Adrenal gland (tissue), 12 donors: ENCODE measurements around the gene AOX1. TPM values are rescaled to one million over a fixed set of nuclear protein-coding genes. Genes with fewer than 3 reads are reported as not detected.

Experiments used
- DNase-seq, 7 donors: peaks; one replicate each; pipeline ENCODE4 v3.0.0-alpha.2; 2019 to 2020
- H3K27ac ChIP-seq, 5 donors: fragments of 200-600 bp; sonication (generic) in 4 of 5; 1 replicate in 3 of 5; 2 replicates in 2 of 5; pipeline versions ENCODE4 v1.5.1 to v1.8.0; 2016 to 2020; ENCODE audit warnings: mild to moderate bottlenecking in 1 of 5
- H3K27me3 ChIP-seq: fragments of 200-600 bp; 2 replicates; pipeline ENCODE4 v1.8.0; 2021
- H3K36me3 ChIP-seq, 2 donors: fragments of 200-600 bp; replicated peaks in 1 of 2; 1 replicate in 1 of 2; 2 replicates in 1 of 2; pipeline versions ENCODE4 v1.5.1 to v1.8.0; 2018 to 2022
- H3K4me1 ChIP-seq, 2 donors: fragments of 200-600 bp; replicated peaks in 1 of 2; 1 replicate in 1 of 2; 2 replicates in 1 of 2; pipeline versions ENCODE4 v1.5.1 to v1.8.0; 2018 to 2021
- H3K4me3 ChIP-seq, 4 donors: fragments of 200-600 bp; sonication (generic) in 3 of 4; one replicate each; pipeline ENCODE4 v1.5.1; 2016 to 2018
- H3K9me3 ChIP-seq, 3 donors: fragments of 200-600 bp; sonication (generic) in 1 of 3; replicated peaks in 1 of 3; 1 replicate in 2 of 3; 2 replicates in 1 of 3; pipeline versions ENCODE4 v1.5.1 to v1.8.0; 2016 to 2021
- POLR2A ChIP-seq, 2 donors: fragments of 450-650 bp; IDR thresholded peaks; one replicate each; pipeline ENCODE4 v1.6.1; 2017; ENCODE audit warnings: antibody characterized with exemption in 2 of 2, mild to moderate bottlenecking in 2 of 2, moderate library complexity in 1 of 2
- WGBS, 4 donors: extraction: QIAGEN DNeasy Blood & Tissue Kit in 2 of 4; methylation state at CpG; one replicate each; pipeline versions ENCODE4 v1.1.5 to v1.1.7; 2013 to 2017; 5-methylcytosine and 5-hydroxymethylcytosine counted together
- intact Hi-C, 2 donors: fragments of 100-400 bp; cut with DNase I; formaldehyde crosslinking; loops; one replicate each; pipeline versions ENCODE4 v1.14.1 to v1.15.0; 2022 to 2023
- polyA plus RNA-seq, 3 donors: library from polyadenylated mRNA; stranded (reverse); fragments of 200-250 nt in 2 of 3; fragments of 350-450 nt in 1 of 3; fragmentation: Illumina TruSeq in 1 of 3; extraction: RNeasy Lipid Tissue Mini Kit (QIAGEN cat#74804) in 1 of 3; gene quantifications; one replicate each; pipeline ENCODE4 v1.2.3, GENCODE V29; 2013 to 2014
- total RNA-seq, 9 donors: library from RNA; depleted of rRNA in 4 of 9; stranded (reverse); fragments of >200 nt in 4 of 9; fragments of 120-200 nt in 1 of 9; fragmentation: NEBNext Ultra II Directional in 1 of 9; extraction: Animal tissue kit (Norgen Biotek cat#: 25700) in 1 of 9; gene quantifications; one replicate each; pipeline versions ENCODE4 v1.1.0 to v1.2.4, GENCODE V29; 2013 to 2023
- TF ChIP-seq, protein P1 (sequence below), 6 experiments: fragments of 450-650 bp in 4 of 6; fragments of 200-600 bp in 2 of 6; sonication (generic) in 1 of 6; IDR thresholded peaks; 1 replicate in 5 of 6; 2 replicates in 1 of 6; pipeline versions ENCODE4 v1.5.1 to v1.8.0; 2016 to 2021; ENCODE audit warnings: antibody characterized with exemption in 6 of 6, mild to moderate bottlenecking in 2 of 6, moderate library complexity in 1 of 6
- donor health status: healthy with polysubstance abuse.
- donor health status: Bipolar disorder and iron deficiency.
- donor health status: DM: yes; HTN: yes; CAD: no.
- donor health status: DM: no; HTN: no; CAD: no.
- donor health status: DM: no; HTN: no; CAD: no.
- donor health status: DM: yes; HTN: yes; CAD: no.

AOX1 gene
- total and polyA plus RNA-seq, 12 donors = 101 to 1,121 (median 681) TPM

GRCh38 chr2:200600549-200601225 lies 14.9 kb downstream of the AOX1 start:
- 45 to 56% (median 49%) methylated on average over 7 of the region's 7 CpGs for WGBS, 4 donors
- no peaks in the 10 kb centered on the region for H3K9me3 ChIP-seq
- peaks cover 0 to 93% of the 10 kb centered on the region in 2 donors for H3K36me3 ChIP-seq
- H3K27ac ChIP-seq = peak overlapping the region in 4 of 5 donors; percentile 41 to 72 (median 57)
- intact Hi-C loops = no loop called here
- no peaks in the 10 kb centered on the region for H3K27me3 ChIP-seq
- no peak for TF ChIP-seq POLR2A (IDR thresholded peaks at IDR 0.05)
- TF ChIP-seq, protein P1, sequence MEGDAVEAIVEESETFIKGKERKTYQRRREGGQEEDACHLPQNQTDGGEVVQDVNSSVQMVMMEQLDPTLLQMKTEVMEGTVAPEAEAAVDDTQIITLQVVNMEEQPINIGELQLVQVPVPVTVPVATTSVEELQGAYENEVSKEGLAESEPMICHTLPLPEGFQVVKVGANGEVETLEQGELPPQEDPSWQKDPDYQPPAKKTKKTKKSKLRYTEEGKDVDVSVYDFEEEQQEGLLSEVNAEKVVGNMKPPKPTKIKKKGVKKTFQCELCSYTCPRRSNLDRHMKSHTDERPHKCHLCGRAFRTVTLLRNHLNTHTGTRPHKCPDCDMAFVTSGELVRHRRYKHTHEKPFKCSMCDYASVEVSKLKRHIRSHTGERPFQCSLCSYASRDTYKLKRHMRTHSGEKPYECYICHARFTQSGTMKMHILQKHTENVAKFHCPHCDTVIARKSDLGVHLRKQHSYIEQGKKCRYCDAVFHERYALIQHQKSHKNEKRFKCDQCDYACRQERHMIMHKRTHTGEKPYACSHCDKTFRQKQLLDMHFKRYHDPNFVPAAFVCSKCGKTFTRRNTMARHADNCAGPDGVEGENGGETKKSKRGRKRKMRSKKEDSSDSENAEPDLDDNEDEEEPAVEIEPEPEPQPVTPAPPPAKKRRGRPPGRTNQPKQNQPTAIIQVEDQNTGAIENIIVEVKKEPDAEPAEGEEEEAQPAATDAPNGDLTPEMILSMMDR (IDR thresholded peaks at IDR 0.05) = no peak
- DNase-seq = no peak
- no peak overlapping the region for H3K4me3 ChIP-seq
- H3K4me1 ChIP-seq = peaks cover 9 to 35% of the 10 kb centered on the region in 2 donors

GRCh38 chr2:200602584-200602983 lies 16.8 kb downstream of the AOX1 start:
- no peak overlapping the region for H3K4me3 ChIP-seq
- H3K36me3 ChIP-seq = peaks cover 0 to 93% of the 10 kb centered on the region in 2 donors
- TF ChIP-seq, protein P1 (IDR thresholded peaks at IDR 0.05) = no peak
- no peak for TF ChIP-seq POLR2A (IDR thresholded peaks at IDR 0.05)
- no peaks in the 10 kb centered on the region for H3K9me3 ChIP-seq
- DNase-seq = no peak
- intact Hi-C loops = no loop called here
- peaks cover 9 to 35% of the 10 kb centered on the region in 2 donors for H3K4me1 ChIP-seq
- WGBS, 4 donors = 92 to 98% (median 95%) methylated on average over 1 to 4 of the region's 4 CpGs
- H3K27me3 ChIP-seq = no peaks in the 10 kb centered on the region
- H3K27ac ChIP-seq = peak overlapping the region in 2 of 5 donors; percentile 11 to 25

GRCh38 chr2:200603972-200604371 lies 18.2 kb downstream of the AOX1 start:
- TF ChIP-seq POLR2A (IDR thresholded peaks at IDR 0.05) = no peak
- TF ChIP-seq, protein P1 (IDR thresholded peaks at IDR 0.05) = no peak
- 62 to 71% (median 70%) methylated on average over 3 of the region's 3 CpGs for WGBS, 4 donors
- H3K9me3 ChIP-seq = no peaks in the 10 kb centered on the region
- intact Hi-C loops = no loop called here
- DNase-seq = no peak
- H3K27ac ChIP-seq = peak overlapping the region; percentile 5 to 74 (median 38)
- peaks cover 9 to 41% of the 10 kb centered on the region in 2 donors for H3K4me1 ChIP-seq
- no peaks in the 10 kb centered on the region for H3K27me3 ChIP-seq
- no peak overlapping the region for H3K4me3 ChIP-seq
- peaks cover 0 to 92% of the 10 kb centered on the region in 2 donors for H3K36me3 ChIP-seq

GRCh38 chr2:200604571-200605255 lies 18.9 kb downstream of the AOX1 start:
- Histone ChIP-seq H3K4me1 (peaks cover 9 to 45% of the 10 kb centered on the region in 2 donors), H3K4me3 (no peak overlapping the region), H3K27ac (peak overlapping the region in 3 of 5 donors; percentile 14 to 74 (median 65)), H3K9me3 (no peaks in the 10 kb centered on the region), H3K27me3 (no peaks in the 10 kb centered on the region), H3K36me3 (peaks cover 0 to 92% of the 10 kb centered on the region in 2 donors)
- TF ChIP-seq, protein P1 (IDR thresholded peaks at IDR 0.05) = no peak
- TF ChIP-seq POLR2A (IDR thresholded peaks at IDR 0.05) = no peak
- DNase-seq = no peak
- 69 to 79% (median 74%) methylated on average over 5 of the region's 5 CpGs for WGBS, 4 donors
- intact Hi-C loops = no loop called here
